AG04449 (cell line): ENCODE data around the gene MGAM2.

Source experiments
- CTCF ChIA-PET: fragments of 350-600 bp; formaldehyde crosslinking; extraction: SDS; loops from one replicate; lab custom pipeline; 2021; ENCODE audit warnings: antibody characterized with exemption; lab: Yijun Ruan, JAX
- POLR2A ChIA-PET: fragments of 400-600, 350-600 bp; formaldehyde crosslinking; extraction: SDS; loops from one replicate; lab custom pipeline; 2020; ENCODE audit warnings: antibody characterized with exemption, inconsistent platforms; lab: Yijun Ruan, JAX
- DNase-seq: peaks from one replicate; pipeline ENCODE4 v3.0.0-alpha.2; 2010; ENCODE audit warnings: low read depth, low spot score
- H3K4me3 ChIP-seq: 2 replicates; pipeline ENCODE4 v1.5.1; 2011; ENCODE audit warnings: low read depth, mild to moderate bottlenecking, control low read depth, low read length
- CTCF ChIP-seq: IDR thresholded peaks from one replicate; pipeline ENCODE4 v1.5.1; 2011; ENCODE audit warnings: mild to moderate bottlenecking, moderate library complexity, low read length, control low read depth, inconsistent platforms; ENCODE audit not compliant: insufficient read depth; ENCODE audit errors: missing control alignments

MGAM2 gene

GRCh38 chr7:142250705-142251104 is 139.2 kb downstream of the MGAM2 start:
- no peak for DNase-seq
- no peak overlapping the region for H3K4me3 ChIP-seq
- TF ChIP-seq CTCF, result no peak
- POLR2A ChIA-PET, result interaction anchor here (0.6 kb wide), 1 partner anchor 881 kb away, joined by 4 read pairs; no protein-coding TSS in a partner anchor
- CTCF ChIA-PET, result no interaction called here

DNA sequence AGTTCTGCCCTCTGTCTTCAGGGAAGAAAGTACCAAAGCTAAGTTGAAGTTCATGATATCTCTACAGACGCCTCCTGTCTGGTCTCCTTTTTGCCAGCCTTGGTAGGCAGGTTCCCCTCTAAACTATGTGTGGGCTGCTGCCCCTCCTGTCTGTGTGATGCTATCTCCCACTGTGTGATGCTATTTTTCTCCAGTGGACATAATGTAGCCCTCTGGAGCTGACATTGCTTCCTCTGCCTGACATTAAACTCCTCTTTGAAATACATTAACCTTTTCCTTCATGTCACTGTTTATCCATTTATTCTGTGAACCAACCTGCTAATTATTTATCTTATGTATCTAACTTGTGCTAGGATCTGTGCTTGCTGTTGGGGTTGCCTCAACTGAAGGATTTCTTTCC is 146.4 kb downstream of the MGAM2 start, which contains the start of gene PRSS58:
TSS of gene PRSS58 (minus strand) at position 101 of the 400 bp plus-strand sequence. CDS start 351 bp downstream, outside the sequence.
- no peak for TF ChIP-seq CTCF
- DNase-seq, result no peak
- no peak within 1 kb of the TSS for H3K4me3 ChIP-seq
- ChIA-PET CTCF (no interaction called here), POLR2A (no interaction called here)

DNA sequence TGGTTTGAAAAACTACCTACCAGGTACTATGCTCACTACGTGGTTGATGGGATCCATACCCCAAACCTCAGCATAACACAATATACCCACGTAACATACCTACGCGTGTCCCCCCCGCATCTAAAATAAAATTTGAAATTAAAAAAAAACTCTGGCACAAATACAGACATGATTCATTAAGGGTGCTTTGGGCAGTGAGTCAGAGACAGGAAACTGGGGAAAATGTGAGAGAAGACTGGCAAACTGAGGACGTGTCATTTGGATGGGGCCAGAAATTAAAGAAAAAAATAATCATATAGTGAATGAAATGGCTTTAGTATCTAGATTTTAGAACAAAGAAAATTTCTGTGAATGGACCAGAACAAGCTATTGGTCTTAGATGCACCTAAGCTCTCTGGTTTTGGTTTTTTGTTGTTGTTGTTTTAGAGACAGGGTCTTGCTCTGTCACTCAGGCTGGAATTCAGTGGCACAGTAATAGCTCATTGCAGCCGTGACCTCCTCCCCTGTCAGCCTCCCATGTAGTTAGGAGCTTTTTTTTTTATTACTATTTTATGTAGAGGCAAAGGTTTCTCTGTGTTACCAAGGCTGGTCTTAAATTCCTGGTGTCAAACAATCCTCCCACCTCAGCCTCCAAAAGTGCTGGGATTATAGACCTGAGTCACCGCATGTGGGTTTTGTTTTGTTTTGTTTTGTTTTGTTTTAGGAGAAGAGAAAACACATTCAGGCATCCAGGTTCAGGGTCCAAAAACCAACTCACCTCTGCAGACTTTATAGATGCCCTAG is 152.3 kb downstream of the MGAM2 start:
- POLR2A ChIA-PET, result no interaction called here
- no peak for TF ChIP-seq CTCF
- no peak overlapping the region for H3K4me3 ChIP-seq
- CTCF ChIA-PET, result no interaction called here
- DNase-seq, result no peak
